Upper lobe of left lung (tissue), 6 donors: ENCODE data around the gene BCKDHA. TPM values are rescaled to one million over a fixed set of nuclear protein-coding genes. Genes with fewer than 3 reads are reported as not detected.
A peak's percentile ranks its signal among the peaks of the same experiment; 100 is the strongest.
"Not testable (repeated sequence)": the region's sequence is repeated elsewhere in the genome, so short reads cannot be mapped to it uniquely, and the experiment has no call there.

Experiments used
- ATAC-seq, 2 donors: fragments of 200-7000 bp; cut with Tn5 transposase; one replicate each; pipeline ENCODE4 v1.9.1; 2022; ENCODE audit warnings: mild to moderate bottlenecking in 2 of 2, moderate library complexity in 2 of 2; ENCODE audit not compliant: low FRiP score in 2 of 2
- DNase-seq, 2 donors: peaks; one replicate each; pipeline ENCODE4 v3.0.0-alpha.2; 2019 to 2020
- H3K27ac ChIP-seq, 4 donors: fragments of 200-600 bp; sonication (generic); one replicate each; pipeline ENCODE4 v1.5.1; 2016 to 2019
- H3K27me3 ChIP-seq, 4 donors: fragments of 200-600 bp; sonication (generic); one replicate each; pipeline ENCODE4 v1.5.1; 2017 to 2019
- H3K36me3 ChIP-seq, 4 donors: fragments of 200-600 bp; sonication (generic); one replicate each; pipeline ENCODE4 v1.5.1; 2016 to 2019
- H3K4me1 ChIP-seq, 4 donors: fragments of 200-600 bp; sonication (generic); one replicate each; pipeline ENCODE4 v1.5.1; 2018 to 2019
- H3K4me3 ChIP-seq, 4 donors: fragments of 200-600 bp; sonication (generic); one replicate each; pipeline ENCODE4 v1.5.1; 2017 to 2019; ENCODE audit warnings: mild to moderate bottlenecking in 2 of 4, moderate library complexity in 1 of 4
- H3K9me3 ChIP-seq, 4 donors: fragments of 200-600 bp; sonication (generic); one replicate each; pipeline ENCODE4 v1.5.1; 2018 to 2019
- EP300 ChIP-seq, 4 donors: sonication (generic); formaldehyde crosslinking; IDR thresholded peaks; one replicate each; pipeline ENCODE4 v1.5.1; 2017; ENCODE audit warnings: antibody characterized with exemption in 4 of 4, control low read depth in 2 of 4
- POLR2A ChIP-seq, 4 donors: fragments of 450-650 bp; IDR thresholded peaks; one replicate each; pipeline ENCODE4 v1.5.1; 2016 to 2017; ENCODE audit warnings: antibody characterized with exemption in 4 of 4, mild to moderate bottlenecking in 2 of 4
- POLR2AphosphoS5 ChIP-seq, 2 donors: sonication (generic); formaldehyde crosslinking; IDR thresholded peaks; one replicate each; pipeline ENCODE4 v1.5.1; 2017; ENCODE audit warnings: antibody characterized with exemption in 2 of 2
- WGBS, 2 donors: methylation state at CpG; one replicate each; pipeline ENCODE4 v1.1.5; 2017 to 2018; 5-methylcytosine and 5-hydroxymethylcytosine counted together
- total RNA-seq, 6 donors: library from RNA; depleted of rRNA in 4 of 6; stranded (reverse); fragments of >200 nt in 4 of 6; gene quantifications; one replicate each; pipeline versions ENCODE4 v1.1.0 to v1.2.1, GENCODE V29; 2016 to 2021
- TF ChIP-seq, protein P1 (sequence below), 6 experiments: fragments of 450-650 bp in 4 of 6; fragments of 200-600 bp in 2 of 6; sonication (generic) in 2 of 6; IDR thresholded peaks; one replicate each; pipeline ENCODE4 v1.5.1; 2016 to 2019; ENCODE audit warnings: antibody characterized with exemption in 6 of 6
- donor health status: DM: no; HTN: no; CAD: no; lungs with moderate emphysema.
- donor health status: DM: no; HTN: yes; CAD: no; lungs with severe emphysema.

The BCKDHA gene
- total RNA-seq, 6 donors from 2014 or later = 28.4 to 71.7 (median 63.3) TPM

GRCh38 chr19:41372501-41372900 is 25.1 kb upstream of the BCKDHA start:
- Histone ChIP-seq H3K36me3 (no peaks in the 10 kb centered on the region), H3K9me3 (no peaks in the 10 kb centered on the region), H3K4me3 (no peak overlapping the region), H3K4me1 (peaks cover 26 to 45% (median 35%) of the 10 kb centered on the region in 4 donors), H3K27me3 (no peaks in the 10 kb centered on the region), H3K27ac (no peak overlapping the region)
- DNase-seq (no peak), ATAC-seq (no peak)
- TF ChIP-seq POLR2A (IDR thresholded peaks at IDR 0.05) (no peak), EP300 (IDR thresholded peaks at IDR 0.05) (no peak), POLR2AphosphoS5 (IDR thresholded peaks at IDR 0.05) (no peak)
- TF ChIP-seq, protein P1, sequence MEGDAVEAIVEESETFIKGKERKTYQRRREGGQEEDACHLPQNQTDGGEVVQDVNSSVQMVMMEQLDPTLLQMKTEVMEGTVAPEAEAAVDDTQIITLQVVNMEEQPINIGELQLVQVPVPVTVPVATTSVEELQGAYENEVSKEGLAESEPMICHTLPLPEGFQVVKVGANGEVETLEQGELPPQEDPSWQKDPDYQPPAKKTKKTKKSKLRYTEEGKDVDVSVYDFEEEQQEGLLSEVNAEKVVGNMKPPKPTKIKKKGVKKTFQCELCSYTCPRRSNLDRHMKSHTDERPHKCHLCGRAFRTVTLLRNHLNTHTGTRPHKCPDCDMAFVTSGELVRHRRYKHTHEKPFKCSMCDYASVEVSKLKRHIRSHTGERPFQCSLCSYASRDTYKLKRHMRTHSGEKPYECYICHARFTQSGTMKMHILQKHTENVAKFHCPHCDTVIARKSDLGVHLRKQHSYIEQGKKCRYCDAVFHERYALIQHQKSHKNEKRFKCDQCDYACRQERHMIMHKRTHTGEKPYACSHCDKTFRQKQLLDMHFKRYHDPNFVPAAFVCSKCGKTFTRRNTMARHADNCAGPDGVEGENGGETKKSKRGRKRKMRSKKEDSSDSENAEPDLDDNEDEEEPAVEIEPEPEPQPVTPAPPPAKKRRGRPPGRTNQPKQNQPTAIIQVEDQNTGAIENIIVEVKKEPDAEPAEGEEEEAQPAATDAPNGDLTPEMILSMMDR (IDR thresholded peaks at IDR 0.05) = no peak
- 64 to 75% methylated on average over 2 of the region's 2 CpGs for WGBS, 2 donors

GRCh38 chr19:41373993-41374392 is 23.6 kb upstream of the BCKDHA start:
- H3K4me3 ChIP-seq = no peak overlapping the region
- H3K27me3 ChIP-seq = no peaks in the 10 kb centered on the region
- WGBS, 2 donors = 25 to 50% methylated on average over 12 of the region's 12 CpGs
- peaks cover 18 to 36% (median 30%) of the 10 kb centered on the region in 4 donors for H3K4me1 ChIP-seq
- peak overlapping the region in 1 of 4 donors; percentile 23 for H3K27ac ChIP-seq
- no peak for TF ChIP-seq POLR2A (IDR thresholded peaks at IDR 0.05)
- peak in 1 of 2 donors; percentile 22 for TF ChIP-seq POLR2AphosphoS5 (IDR thresholded peaks at IDR 0.05)
- no peak for TF ChIP-seq EP300 (IDR thresholded peaks at IDR 0.05)
- TF ChIP-seq, protein P1 (IDR thresholded peaks at IDR 0.05) = no peak
- peak; percentile 69 to 95 for DNase-seq
- no peaks in the 10 kb centered on the region for H3K9me3 ChIP-seq
- no peaks in the 10 kb centered on the region for H3K36me3 ChIP-seq
- ATAC-seq = peak; percentile 54 to 64

DNA sequence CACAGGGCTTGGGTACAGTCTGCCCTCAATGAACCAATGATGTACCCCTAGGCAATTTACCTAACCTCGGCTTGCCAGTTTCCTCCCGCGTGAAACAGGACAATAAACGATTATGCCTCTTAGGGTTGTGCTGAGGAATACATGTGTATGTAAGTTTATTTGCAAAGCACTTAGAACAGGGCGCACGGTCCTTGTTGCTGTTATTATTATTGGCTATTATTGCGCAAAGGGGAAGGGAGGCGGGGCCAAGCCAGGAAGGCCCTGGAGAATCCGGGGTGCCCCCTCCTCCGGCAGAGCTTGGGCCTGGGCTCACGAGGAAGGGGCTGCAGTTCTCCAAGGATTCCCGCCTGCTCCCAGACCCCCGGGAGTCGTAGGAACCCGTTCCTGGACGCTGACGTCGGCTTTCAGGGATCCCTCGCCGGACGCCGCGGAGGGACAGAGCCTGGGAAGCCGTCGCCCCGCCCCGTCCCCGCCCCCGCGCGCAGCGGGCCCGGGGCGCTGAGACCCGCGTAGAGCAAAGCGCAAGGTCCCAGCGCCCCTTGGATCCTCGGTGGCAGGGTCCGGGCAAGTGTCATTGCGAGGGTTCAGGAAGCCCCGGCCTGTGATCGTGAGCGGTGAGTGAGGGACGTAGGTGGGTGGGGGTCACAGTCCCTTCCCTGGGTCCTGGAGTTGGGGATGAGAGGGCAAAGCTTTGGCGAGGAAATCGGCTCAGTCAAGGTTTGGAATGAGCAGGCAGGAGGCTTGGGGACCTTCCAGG is 21.2 kb upstream of the BCKDHA start, which contains the start of gene TMEM91:
TSS of gene TMEM91 (plus strand) at position 293 of the 757 bp plus-strand sequence. CDS start 1,777 bp downstream, outside the sequence.
- WGBS, 2 donors = 8 to 9% methylated on average over 16 to 22 of the region's 47 CpGs
- no peaks in the 10 kb centered on the region for H3K27me3 ChIP-seq
- H3K36me3 ChIP-seq = no peaks in the 10 kb centered on the region
- no peak for TF ChIP-seq EP300 (IDR thresholded peaks at IDR 0.05)
- TF ChIP-seq POLR2A (IDR thresholded peaks at IDR 0.05) = peak in 1 of 4 donors; percentile 51
- peak within 1 kb of the TSS; percentile 30 to 70 (median 64) for H3K4me3 ChIP-seq
- ATAC-seq (peak; percentile 61 to 79), DNase-seq (peak; percentile 63 to 91)
- peaks cover 22 to 36% (median 27%) of the 10 kb centered on the region in 4 donors for H3K4me1 ChIP-seq
- no peaks in the 10 kb centered on the region for H3K9me3 ChIP-seq
- peak within 1 kb of the TSS; percentile 76 to 92 (median 84) for H3K27ac ChIP-seq

DNA sequence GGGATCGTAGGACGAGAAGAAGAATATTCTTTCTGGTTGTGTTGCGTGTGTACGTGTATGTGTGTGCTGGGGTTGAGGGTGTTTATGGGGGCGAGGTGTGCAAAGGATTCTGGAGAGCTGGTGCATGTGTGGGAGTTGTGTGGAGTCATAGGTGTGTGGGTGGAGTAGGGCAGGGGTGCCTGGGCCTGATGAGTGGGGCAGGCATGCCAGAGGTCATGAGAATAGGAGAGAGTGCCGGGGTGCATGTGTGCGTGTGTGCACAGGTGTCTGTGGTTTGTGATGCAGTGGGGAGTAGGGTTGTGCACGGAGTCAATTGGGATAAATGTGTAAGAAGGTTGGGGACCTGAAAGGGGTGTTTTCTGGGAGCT is 20.6 kb upstream of the BCKDHA start:
- Histone ChIP-seq H3K4me3 (peak overlapping the region; percentile 30 to 70 (median 64)), H3K27ac (peak overlapping the region; percentile 76 to 92 (median 84)), H3K9me3 (no peaks in the 10 kb centered on the region), H3K4me1 (peaks cover 22 to 36% (median 27%) of the 10 kb centered on the region in 4 donors), H3K36me3 (peaks cover 0 to 1% (median 0%) of the 10 kb centered on the region in 4 donors), H3K27me3 (no peaks in the 10 kb centered on the region)
- no peak for DNase-seq
- TF ChIP-seq EP300 (IDR thresholded peaks at IDR 0.05) (no peak), POLR2A (IDR thresholded peaks at IDR 0.05) (no peak)
- TF ChIP-seq, protein P1 (IDR thresholded peaks at IDR 0.05) = no peak
- 46 to 71% methylated on average over 8 of the region's 8 CpGs for WGBS, 2 donors
- peak; percentile 28 to 44 for ATAC-seq

DNA sequence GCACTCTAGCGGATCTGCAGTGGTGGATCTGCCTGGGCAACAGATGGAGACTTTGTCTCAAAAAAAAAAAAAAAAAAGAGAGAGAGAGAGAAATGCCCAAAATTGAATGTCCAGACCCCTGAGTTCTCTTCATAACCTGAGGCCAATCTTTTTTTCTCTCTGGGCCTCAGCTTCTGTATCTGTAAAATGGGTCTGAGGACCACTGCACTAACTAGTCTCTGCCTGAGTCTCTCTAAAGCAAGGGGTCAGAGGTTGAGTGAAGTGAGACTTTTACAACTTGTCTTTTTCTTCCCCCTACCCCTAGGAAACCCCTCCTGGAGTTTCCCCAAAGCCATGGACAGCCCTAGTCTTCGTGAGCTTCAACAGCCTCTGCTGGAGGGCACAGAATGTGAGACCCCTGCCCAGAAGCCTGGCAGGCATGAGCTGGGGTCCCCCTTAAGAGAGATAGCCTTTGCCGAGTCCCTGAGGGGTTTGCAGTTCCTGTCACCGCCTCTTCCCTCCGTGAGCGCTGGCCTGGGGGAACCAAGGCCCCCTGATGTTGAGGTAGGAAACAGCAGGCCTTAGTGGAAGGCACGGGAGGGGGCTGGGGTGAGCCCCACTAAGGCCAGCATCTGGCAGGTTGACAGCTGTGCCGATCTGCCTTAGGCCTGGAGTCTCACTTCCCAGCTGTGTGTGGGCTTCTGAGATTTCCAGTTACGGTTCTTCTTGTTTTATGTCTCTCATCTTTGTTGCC is 19.5 kb upstream of the BCKDHA start:
- Histone ChIP-seq H3K9me3 (no peaks in the 10 kb centered on the region), H3K36me3 (peaks cover 0 to 10% (median 3%) of the 10 kb centered on the region in 4 donors), H3K4me1 (peaks cover 22 to 36% (median 27%) of the 10 kb centered on the region in 4 donors), H3K27me3 (no peaks in the 10 kb centered on the region), H3K4me3 (no peak overlapping the region), H3K27ac (peak overlapping the region in 2 of 4 donors; percentile 35 to 36)
- DNase-seq = no peak
- no peak for ATAC-seq
- no peak for TF ChIP-seq POLR2A (IDR thresholded peaks at IDR 0.05)
- TF ChIP-seq, protein P1 (IDR thresholded peaks at IDR 0.05) = peak in 1 of 6 experiments; percentile 24
- 50 to 59% methylated on average over 9 of the region's 9 CpGs for WGBS, 2 donors

DNA sequence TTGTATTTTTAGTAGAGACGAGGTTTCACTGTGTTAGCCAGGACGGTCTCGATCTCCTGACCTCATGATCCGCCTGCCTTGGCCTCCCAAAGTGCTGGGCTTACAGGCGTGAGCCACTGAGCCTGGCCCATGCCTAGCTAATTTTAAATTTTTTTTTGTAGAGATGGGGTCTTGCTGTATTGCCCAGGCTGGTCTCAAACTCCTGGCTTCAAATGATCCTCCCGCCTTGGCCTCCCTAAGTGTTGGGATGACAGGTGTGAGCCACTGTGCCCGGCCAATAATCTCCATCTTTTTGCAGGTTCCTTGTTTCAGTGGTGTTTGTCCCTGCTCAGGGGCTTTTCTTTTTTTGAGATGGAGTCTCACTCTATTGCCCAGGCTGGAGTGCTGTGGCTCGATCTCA is 16.1 kb upstream of the BCKDHA start:
- not testable (repeated sequence) for H3K27ac ChIP-seq, H3K9me3 ChIP-seq, H3K27me3 ChIP-seq, H3K4me3 ChIP-seq, DNase-seq, ATAC-seq
- H3K36me3 ChIP-seq = peaks cover 0 to 26% (median 15%) of the 10 kb centered on the region in 4 donors
- H3K4me1 ChIP-seq = peaks cover 4 to 14% (median 9%) of the 10 kb centered on the region in 4 donors
- WGBS, 2 donors = 94 to 95% methylated on average over 8 of the region's 8 CpGs
